Left ventricle myocardium inferior (tissue), 1 donor: ENCODE data around the gene RGS7. TPM values are rescaled to one million over a fixed set of nuclear protein-coding genes. Genes with fewer than 3 reads are reported as not detected.

Experiments
- DNase-seq: peaks from one replicate; pipeline ENCODE4 v3.0.0-alpha.2; 2020
- H3K27ac ChIP-seq: fragments of 200-600 bp; replicated peaks from 2 replicates; pipeline ENCODE4 v1.8.0; 2021
- H3K27me3 ChIP-seq: fragments of 200-600 bp; 2 replicates; pipeline ENCODE4 v1.8.0; 2021; ENCODE audit warnings: low read depth
- H3K36me3 ChIP-seq: fragments of 200-600 bp; 2 replicates; pipeline ENCODE4 v1.8.0; 2021
- H3K4me1 ChIP-seq: fragments of 200-600 bp; 2 replicates; pipeline ENCODE4 v1.8.0; 2021
- H3K4me3 ChIP-seq: fragments of 200-600 bp; 2 replicates; pipeline ENCODE4 v1.8.0; 2021; ENCODE audit warnings: mild to moderate bottlenecking, moderate library complexity
- H3K9me3 ChIP-seq: fragments of 200-600 bp; replicated peaks from 2 replicates; pipeline ENCODE4 v1.8.0; 2021
- intact Hi-C: fragments of 100-400 bp; cut with micrococcal nuclease; formaldehyde crosslinking; loops from one replicate; pipeline ENCODE4 v1.11.0; 2022
- total RNA-seq: library from RNA; stranded (reverse); fragmentation: NEBNext Ultra II Directional; extraction: Animal tissue kit (Norgen Biotek cat#: 25700); gene quantifications from one replicate; pipeline ENCODE4 v1.2.1, GENCODE V29; 2021
- TF ChIP-seq, protein P1 (sequence below): fragments of 200-600 bp; IDR thresholded peaks from 2 replicates; pipeline ENCODE4 v1.8.0; 2021; ENCODE audit warnings: antibody characterized with exemption, mild to moderate bottlenecking, borderline replicate concordance
- donor health status: DM: no; HTN: yes; CAD: no; lungs with severe emphysema.

Gene RGS7
- total RNA-seq, 1 donor from 2014 or later, result not detected

DNA sequence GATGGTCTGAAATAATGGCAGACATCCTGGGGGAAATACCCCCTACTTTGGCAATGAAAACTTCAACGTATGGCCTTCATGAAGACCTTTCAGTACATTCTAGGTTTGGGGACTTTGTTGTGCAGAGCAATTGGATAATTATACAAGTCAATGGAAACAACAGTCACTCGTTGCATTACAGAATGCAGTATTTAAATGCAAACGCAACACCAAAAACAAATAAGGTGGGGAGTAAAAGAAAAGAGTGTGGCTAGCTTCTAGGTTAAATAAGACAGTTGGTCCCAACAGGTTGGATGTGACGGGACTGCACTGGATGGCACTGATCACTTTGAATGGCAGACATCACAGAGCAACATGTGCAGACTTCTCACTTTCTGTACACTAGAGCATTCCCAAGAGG lies 386.8 kb downstream of the RGS7 start:
- no peak for DNase-seq
- TF ChIP-seq, protein P1, sequence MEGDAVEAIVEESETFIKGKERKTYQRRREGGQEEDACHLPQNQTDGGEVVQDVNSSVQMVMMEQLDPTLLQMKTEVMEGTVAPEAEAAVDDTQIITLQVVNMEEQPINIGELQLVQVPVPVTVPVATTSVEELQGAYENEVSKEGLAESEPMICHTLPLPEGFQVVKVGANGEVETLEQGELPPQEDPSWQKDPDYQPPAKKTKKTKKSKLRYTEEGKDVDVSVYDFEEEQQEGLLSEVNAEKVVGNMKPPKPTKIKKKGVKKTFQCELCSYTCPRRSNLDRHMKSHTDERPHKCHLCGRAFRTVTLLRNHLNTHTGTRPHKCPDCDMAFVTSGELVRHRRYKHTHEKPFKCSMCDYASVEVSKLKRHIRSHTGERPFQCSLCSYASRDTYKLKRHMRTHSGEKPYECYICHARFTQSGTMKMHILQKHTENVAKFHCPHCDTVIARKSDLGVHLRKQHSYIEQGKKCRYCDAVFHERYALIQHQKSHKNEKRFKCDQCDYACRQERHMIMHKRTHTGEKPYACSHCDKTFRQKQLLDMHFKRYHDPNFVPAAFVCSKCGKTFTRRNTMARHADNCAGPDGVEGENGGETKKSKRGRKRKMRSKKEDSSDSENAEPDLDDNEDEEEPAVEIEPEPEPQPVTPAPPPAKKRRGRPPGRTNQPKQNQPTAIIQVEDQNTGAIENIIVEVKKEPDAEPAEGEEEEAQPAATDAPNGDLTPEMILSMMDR, result no peak
- Histone ChIP-seq H3K36me3 (no peaks in the 10 kb centered on the region), H3K4me3 (no peak overlapping the region), H3K4me1 (no peaks in the 10 kb centered on the region), H3K9me3 (no peaks in the 10 kb centered on the region), H3K27ac (no peak overlapping the region), H3K27me3 (peaks cover 4% of the 10 kb centered on the region)
- intact Hi-C loops, result no loop called here

DNA sequence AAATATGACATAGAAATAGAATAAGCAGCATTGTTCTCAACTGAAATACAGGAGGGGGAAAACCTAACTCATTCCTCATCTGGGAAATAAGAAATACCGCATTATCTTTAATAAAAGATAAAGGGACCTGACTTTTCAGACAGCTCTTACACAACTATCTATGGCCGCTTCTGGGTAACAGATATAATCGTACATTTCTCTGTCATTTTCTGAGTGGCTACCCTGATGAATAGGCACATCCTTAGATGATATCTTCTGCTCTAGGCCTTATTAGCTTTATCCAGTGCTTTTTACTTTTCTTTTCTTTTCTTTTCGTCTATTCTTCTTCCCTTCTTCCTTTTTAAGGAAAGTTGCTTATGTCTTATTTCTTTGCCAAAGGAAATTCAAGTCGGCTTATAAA lies 388.1 kb downstream of the RGS7 start:
- H3K36me3 ChIP-seq, result no peaks in the 10 kb centered on the region
- no peak for DNase-seq
- H3K4me1 ChIP-seq, result no peaks in the 10 kb centered on the region
- no peak overlapping the region for H3K4me3 ChIP-seq
- H3K9me3 ChIP-seq, result no peaks in the 10 kb centered on the region
- TF ChIP-seq, protein P1, result no peak
- no peak overlapping the region for H3K27ac ChIP-seq
- H3K27me3 ChIP-seq, result peaks cover 4% of the 10 kb centered on the region
- intact Hi-C loops, result no loop called here

DNA sequence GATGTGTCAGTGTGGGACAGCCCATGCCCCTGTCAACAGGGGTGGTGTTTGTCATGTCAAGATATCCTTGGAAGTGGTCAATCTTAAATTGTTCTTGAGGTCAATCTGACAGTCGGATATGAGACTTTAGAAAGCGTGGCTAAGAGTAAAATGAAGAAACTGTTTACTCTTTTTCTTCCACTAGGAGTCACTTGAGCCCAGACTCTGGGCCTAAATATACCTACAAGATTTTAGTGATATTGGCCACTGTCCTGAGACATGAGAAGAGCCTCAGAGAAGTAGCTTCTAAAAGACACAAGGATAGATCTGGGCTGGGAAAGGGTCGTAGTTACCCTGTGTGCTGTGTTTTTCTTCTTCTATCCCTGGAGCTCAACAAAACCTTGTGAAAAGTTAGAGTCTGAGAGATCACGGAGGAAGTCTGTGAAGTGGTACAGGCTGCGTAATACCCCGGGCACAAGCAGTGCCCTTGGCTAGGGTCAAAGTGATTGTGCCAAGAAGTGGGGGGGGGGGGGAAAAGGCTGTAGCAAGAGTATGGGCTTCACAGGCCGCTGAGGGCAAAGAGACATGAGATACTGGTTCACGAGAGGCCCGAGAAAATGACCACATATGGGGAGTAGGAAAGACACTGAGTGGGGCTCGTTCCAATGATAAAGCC lies 389.8 kb downstream of the RGS7 start:
- H3K4me3 ChIP-seq, result no peak overlapping the region
- intact Hi-C loops, result no loop called here

DNA sequence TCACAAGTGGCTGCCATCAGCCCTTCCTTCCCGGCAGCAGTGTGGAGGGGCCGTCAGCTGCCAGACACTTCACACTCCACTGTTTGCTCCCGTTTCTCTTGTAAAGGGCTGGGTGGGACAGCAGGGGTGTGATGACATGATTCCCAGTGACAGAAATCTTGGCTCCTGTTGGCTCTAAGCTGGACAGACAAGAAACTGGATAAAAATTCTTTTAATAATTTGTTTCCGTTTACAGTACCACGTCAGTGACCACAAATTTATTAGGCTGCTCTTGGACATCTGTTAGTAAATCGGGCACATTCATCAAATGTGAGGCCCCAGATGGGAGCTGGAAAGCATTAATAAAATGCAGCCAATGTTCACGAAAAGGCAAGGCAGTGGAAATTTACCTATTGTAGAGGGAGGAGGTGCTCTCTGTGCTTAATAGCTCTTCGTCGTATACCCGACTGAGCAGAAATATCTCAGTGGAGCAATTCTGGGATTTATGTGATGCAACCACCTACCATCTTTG lies 391.4 kb downstream of the RGS7 start:
- H3K27me3 ChIP-seq, result peaks cover 4% of the 10 kb centered on the region
- no peaks in the 10 kb centered on the region for H3K9me3 ChIP-seq
- intact Hi-C loops, result no loop called here
- no peak for DNase-seq
- H3K4me3 ChIP-seq, result no peak overlapping the region
- no peak overlapping the region for H3K27ac ChIP-seq
- TF ChIP-seq, protein P1, result no peak
- H3K36me3 ChIP-seq, result no peaks in the 10 kb centered on the region
- no peaks in the 10 kb centered on the region for H3K4me1 ChIP-seq

More for the DNA sequence above, 389.8 kb downstream of the RGS7 start:
- Histone ChIP-seq H3K4me1 (no peaks in the 10 kb centered on the region), H3K27ac (no peak overlapping the region), H3K27me3 (peaks cover 4% of the 10 kb centered on the region), H3K36me3 (no peaks in the 10 kb centered on the region), H3K9me3 (no peaks in the 10 kb centered on the region)
- TF ChIP-seq, protein P1, result no peak
- no peak for DNase-seq

DNA sequence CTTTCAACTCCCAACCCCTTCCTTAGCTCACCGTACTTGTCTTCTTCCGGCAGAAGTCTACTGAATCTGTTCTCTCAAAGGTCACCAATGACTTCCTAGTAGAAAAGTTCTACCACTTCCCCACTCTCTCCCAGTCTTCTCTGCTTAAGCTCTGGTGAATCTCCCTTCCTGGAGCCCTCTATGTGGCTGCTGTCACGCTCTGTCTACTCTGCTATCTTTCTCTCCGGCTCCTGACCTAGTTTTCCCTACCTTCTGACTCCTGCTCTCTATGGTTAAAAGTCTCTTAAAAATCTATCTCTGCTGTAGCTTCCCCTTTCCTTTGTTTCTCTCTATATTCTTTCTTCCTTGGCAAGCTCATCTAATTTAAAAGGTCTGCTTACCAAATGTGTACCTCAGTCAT lies 394.9 kb downstream of the RGS7 start:
- H3K27ac ChIP-seq, result no peak overlapping the region
- H3K27me3 ChIP-seq, result peaks cover 3% of the 10 kb centered on the region
- no peaks in the 10 kb centered on the region for H3K9me3 ChIP-seq
- no peaks in the 10 kb centered on the region for H3K36me3 ChIP-seq
- intact Hi-C loops, result no loop called here
- DNase-seq, result no peak
- no peaks in the 10 kb centered on the region for H3K4me1 ChIP-seq
- H3K4me3 ChIP-seq, result no peak overlapping the region
- TF ChIP-seq, protein P1, result no peak
